Measurements from ENCODE around the gene REXO5. TPM values are rescaled to one million over a fixed set of nuclear protein-coding genes. Genes with fewer than 3 reads are reported as not detected.

REXO5 gene
- total RNA-seq, 1 experiment from 2014 or later: 8.5 TPM

- Mint-ChIP-seq H3K4me3 (no peak overlapping the region), H3K4me1 (peaks cover 34% of the 10 kb centered on the region), H3K9me3 (0 out of 2 replicates have a peak, but pooled peaks cover 3% of the 10 kb centered on the region), H3K27ac (no peak overlapping the region), H3K36me3 (no peaks in the 10 kb centered on the region), H3K27me3 (ENCODE audit: low read depth) (no peaks in the 10 kb centered on the region)
- ATAC-seq (no peak), DNase-seq (ENCODE audit: low spot score) (no peak)
- POLR2A ChIA-PET: interaction anchor here (0.7 kb wide), 1 partner anchor 22 kb away, joined by 3 read pairs; no protein-coding TSS in a partner anchor
- CTCF ChIA-PET: interaction anchor here (0.9 kb wide), 1 partner anchor 128 kb away, joined by 3 read pairs; no protein-coding TSS in a partner anchor
- TF ChIP-seq, protein P1, sequence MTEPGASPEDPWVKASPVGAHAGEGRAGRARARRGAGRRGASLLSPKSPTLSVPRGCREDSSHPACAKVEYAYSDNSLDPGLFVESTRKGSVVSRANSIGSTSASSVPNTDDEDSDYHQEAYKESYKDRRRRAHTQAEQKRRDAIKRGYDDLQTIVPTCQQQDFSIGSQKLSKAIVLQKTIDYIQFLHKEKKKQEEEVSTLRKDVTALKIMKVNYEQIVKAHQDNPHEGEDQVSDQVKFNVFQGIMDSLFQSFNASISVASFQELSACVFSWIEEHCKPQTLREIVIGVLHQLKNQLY (CRISPR knock-in tag; IDR thresholded peaks at IDR 0.05): no peak
- TF ChIP-seq, protein P2, sequence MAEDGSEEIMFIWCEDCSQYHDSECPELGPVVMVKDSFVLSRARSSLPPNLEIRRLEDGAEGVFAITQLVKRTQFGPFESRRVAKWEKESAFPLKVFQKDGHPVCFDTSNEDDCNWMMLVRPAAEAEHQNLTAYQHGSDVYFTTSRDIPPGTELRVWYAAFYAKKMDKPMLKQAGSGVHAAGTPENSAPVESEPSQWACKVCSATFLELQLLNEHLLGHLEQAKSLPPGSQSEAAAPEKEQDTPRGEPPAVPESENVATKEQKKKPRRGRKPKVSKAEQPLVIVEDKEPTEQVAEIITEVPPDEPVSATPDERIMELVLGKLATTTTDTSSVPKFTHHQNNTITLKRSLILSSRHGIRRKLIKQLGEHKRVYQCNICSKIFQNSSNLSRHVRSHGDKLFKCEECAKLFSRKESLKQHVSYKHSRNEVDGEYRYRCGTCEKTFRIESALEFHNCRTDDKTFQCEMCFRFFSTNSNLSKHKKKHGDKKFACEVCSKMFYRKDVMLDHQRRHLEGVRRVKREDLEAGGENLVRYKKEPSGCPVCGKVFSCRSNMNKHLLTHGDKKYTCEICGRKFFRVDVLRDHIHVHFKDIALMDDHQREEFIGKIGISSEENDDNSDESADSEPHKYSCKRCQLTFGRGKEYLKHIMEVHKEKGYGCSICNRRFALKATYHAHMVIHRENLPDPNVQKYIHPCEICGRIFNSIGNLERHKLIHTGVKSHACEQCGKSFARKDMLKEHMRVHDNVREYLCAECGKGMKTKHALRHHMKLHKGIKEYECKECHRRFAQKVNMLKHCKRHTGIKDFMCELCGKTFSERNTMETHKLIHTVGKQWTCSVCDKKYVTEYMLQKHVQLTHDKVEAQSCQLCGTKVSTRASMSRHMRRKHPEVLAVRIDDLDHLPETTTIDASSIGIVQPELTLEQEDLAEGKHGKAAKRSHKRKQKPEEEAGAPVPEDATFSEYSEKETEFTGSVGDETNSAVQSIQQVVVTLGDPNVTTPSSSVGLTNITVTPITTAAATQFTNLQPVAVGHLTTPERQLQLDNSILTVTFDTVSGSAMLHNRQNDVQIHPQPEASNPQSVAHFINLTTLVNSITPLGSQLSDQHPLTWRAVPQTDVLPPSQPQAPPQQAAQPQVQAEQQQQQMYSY (CRISPR knock-in tag; IDR thresholded peaks at IDR 0.05): no peak
- no peak for TF ChIP-seq NR3C1 (CRISPR knock-in tag; conservative IDR thresholded peaks at IDR 0.05; ENCODE audit: low read depth)
- TF ChIP-seq ZNF396 (CRISPR knock-in tag; IDR thresholded peaks at IDR 0.05; ENCODE audit: borderline replicate concordance): no peak
- no peak for TF ChIP-seq SP1 (CRISPR knock-in tag; conservative IDR thresholded peaks at IDR 0.05)
- no peak for TF ChIP-seq RELA (CRISPR knock-in tag; IDR thresholded peaks at IDR 0.05; ENCODE audit: borderline replicate concordance)
- TF ChIP-seq CREM (CRISPR knock-in tag; IDR thresholded peaks at IDR 0.05): no peak
- TF ChIP-seq ZNF425 (CRISPR knock-in tag; conservative IDR thresholded peaks at IDR 0.05): no peak
- TF ChIP-seq, protein P3, sequence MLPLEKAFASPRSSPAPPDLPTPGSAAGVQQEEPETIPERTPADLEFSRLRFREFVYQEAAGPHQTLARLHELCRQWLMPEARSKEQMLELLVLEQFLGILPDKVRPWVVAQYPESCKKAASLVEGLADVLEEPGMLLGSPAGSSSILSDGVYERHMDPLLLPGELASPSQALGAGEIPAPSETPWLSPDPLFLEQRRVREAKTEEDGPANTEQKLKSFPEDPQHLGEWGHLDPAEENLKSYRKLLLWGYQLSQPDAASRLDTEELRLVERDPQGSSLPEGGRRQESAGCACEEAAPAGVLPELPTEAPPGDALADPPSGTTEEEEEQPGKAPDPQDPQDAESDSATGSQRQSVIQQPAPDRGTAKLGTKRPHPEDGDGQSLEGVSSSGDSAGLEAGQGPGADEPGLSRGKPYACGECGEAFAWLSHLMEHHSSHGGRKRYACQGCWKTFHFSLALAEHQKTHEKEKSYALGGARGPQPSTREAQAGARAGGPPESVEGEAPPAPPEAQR (CRISPR knock-in tag; IDR thresholded peaks at IDR 0.05): no peak
- TF ChIP-seq GABPB1 (CRISPR knock-in tag; IDR thresholded peaks at IDR 0.05): no peak
- TF ChIP-seq MAX (CRISPR knock-in tag; IDR thresholded peaks at IDR 0.05): no peak
- TF ChIP-seq ZNF416 (CRISPR knock-in tag; IDR thresholded peaks at IDR 0.05): no peak
- TF ChIP-seq IRF1 (CRISPR knock-in tag; IDR thresholded peaks at IDR 0.05): no peak
- TF ChIP-seq, protein P4, sequence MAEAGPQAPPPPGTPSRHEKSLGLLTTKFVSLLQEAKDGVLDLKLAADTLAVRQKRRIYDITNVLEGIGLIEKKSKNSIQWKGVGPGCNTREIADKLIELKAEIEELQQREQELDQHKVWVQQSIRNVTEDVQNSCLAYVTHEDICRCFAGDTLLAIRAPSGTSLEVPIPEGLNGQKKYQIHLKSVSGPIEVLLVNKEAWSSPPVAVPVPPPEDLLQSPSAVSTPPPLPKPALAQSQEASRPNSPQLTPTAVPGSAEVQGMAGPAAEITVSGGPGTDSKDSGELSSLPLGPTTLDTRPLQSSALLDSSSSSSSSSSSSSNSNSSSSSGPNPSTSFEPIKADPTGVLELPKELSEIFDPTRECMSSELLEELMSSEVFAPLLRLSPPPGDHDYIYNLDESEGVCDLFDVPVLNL (CRISPR knock-in tag; IDR thresholded peaks at IDR 0.05; ENCODE audit: borderline replicate concordance, low read depth): no peak
- TF ChIP-seq MYBL2 (CRISPR knock-in tag; IDR thresholded peaks at IDR 0.05): no peak
- TF ChIP-seq SMAD3 (CRISPR knock-in tag; IDR thresholded peaks at IDR 0.05; ENCODE audit: borderline replicate concordance): no peak
- TF ChIP-seq ETV6 (CRISPR knock-in tag; IDR thresholded peaks at IDR 0.05): no peak
- no peak for TF ChIP-seq ZNF121 (CRISPR knock-in tag; IDR thresholded peaks at IDR 0.05)
- TF ChIP-seq AR (CRISPR knock-in tag; IDR thresholded peaks at IDR 0.05): no peak
- no peak for TF ChIP-seq AFF4 (CRISPR knock-in tag; IDR thresholded peaks at IDR 0.05; ENCODE audit: borderline replicate concordance)
Measured at GRCh38 chr16:20873331-20873730, 67.0 kb downstream of the REXO5 start.
